Suprapubic skin (tissue), 4 donors: ENCODE results near the gene SLC41A1.
"Not testable (repeated sequence)": the region's sequence is repeated elsewhere in the genome, so short reads cannot be mapped to it uniquely, and the experiment has no call there.

ENCODE experiments used
- EP300 ChIP-seq: sonication (generic); formaldehyde crosslinking; IDR thresholded peaks from one replicate; pipeline ENCODE4 v1.6.1; 2017; ENCODE audit warnings: antibody characterized with exemption
- POLR2A ChIP-seq, 2 donors: fragments of 450-650 bp; IDR thresholded peaks; one replicate each; pipeline ENCODE4 v1.6.1; 2017; ENCODE audit warnings: antibody characterized with exemption in 2 of 2, mild to moderate bottlenecking in 2 of 2, moderate library complexity in 2 of 2
- POLR2AphosphoS5 ChIP-seq, 3 donors: sonication (generic); formaldehyde crosslinking; IDR thresholded peaks; one replicate each; pipeline ENCODE4 v1.6.1; 2017; ENCODE audit warnings: antibody characterized with exemption in 3 of 3
- TF ChIP-seq, protein P1 (sequence below), 2 donors: fragments of 200-600 bp in 1 of 2; fragments of 450-650 bp in 1 of 2; sonication (generic) in 1 of 2; IDR thresholded peaks; one replicate each; pipeline ENCODE4 v1.5.1; 2016 to 2019; ENCODE audit warnings: antibody characterized with exemption in 2 of 2, mild to moderate bottlenecking in 1 of 2, moderate library complexity in 1 of 2

DNA sequence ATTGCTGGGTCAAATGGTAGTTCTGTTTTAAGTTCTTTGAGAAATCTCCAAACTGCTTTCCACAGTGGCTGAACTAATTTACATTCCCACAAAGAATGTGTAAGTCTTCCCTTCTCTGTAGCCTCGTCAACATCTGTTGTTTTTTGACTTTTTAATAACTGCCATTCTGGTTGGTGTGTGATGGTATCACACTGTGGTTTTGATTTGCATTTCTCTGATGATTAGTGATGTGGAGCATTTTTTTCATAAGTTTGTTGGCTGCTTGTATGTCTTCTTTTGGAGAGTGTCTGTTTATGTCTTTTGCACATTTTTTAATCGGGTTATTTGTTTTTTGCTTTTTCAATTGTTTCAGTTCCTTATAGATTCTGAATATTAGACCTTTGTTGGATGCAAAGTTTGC is 10.3 kb upstream of the SLC41A1 start:
- not testable (repeated sequence) for TF ChIP-seq POLR2A (IDR thresholded peaks at IDR 0.05); POLR2AphosphoS5 (IDR thresholded peaks at IDR 0.05); EP300
- TF ChIP-seq, protein P1, sequence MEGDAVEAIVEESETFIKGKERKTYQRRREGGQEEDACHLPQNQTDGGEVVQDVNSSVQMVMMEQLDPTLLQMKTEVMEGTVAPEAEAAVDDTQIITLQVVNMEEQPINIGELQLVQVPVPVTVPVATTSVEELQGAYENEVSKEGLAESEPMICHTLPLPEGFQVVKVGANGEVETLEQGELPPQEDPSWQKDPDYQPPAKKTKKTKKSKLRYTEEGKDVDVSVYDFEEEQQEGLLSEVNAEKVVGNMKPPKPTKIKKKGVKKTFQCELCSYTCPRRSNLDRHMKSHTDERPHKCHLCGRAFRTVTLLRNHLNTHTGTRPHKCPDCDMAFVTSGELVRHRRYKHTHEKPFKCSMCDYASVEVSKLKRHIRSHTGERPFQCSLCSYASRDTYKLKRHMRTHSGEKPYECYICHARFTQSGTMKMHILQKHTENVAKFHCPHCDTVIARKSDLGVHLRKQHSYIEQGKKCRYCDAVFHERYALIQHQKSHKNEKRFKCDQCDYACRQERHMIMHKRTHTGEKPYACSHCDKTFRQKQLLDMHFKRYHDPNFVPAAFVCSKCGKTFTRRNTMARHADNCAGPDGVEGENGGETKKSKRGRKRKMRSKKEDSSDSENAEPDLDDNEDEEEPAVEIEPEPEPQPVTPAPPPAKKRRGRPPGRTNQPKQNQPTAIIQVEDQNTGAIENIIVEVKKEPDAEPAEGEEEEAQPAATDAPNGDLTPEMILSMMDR (IDR thresholded peaks at IDR 0.05), result not testable (repeated sequence)
